Epithelial cell of esophagus (primary cell): ENCODE results near the gene AAK1.
A peak's percentile ranks its signal among the peaks of the same experiment; 100 is the strongest.

Experiments
- DNase-seq: peaks from one replicate; pipeline ENCODE4 v3.0.0; 2010; ENCODE audit warnings: low read depth
- H3K4me3 ChIP-seq: 2 replicates; pipeline ENCODE4 v1.5.1; 2011; ENCODE audit warnings: mild to moderate bottlenecking, low read length, control low read depth
- TF ChIP-seq, protein P1 (sequence below): IDR thresholded peaks from 2 replicates; pipeline ENCODE4 v1.5.1; 2011; ENCODE audit warnings: low read depth, mild to moderate bottlenecking, low read length, control low read depth, inconsistent platforms; ENCODE audit not compliant: insufficient read depth; ENCODE audit errors: missing control alignments

The AAK1 gene

DNA sequence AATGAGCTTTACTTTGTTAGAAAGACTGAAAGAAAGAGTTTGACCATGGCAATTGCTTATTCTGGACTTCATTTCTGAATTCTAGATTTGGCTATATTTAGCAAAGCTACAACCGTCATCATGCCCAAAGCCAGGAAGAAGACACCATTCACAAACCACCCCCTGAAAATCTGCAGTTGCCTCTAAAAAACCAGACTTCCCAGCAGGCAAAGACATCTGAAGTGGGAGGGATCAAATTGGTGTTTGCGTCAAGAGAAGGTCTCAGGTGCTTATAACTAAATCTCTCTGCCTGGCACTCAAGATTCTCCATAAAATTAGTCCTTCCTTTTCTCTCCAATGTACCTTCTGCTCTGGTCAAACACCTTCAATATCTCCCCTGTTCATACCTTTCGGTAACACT, 5.6 kb downstream of the AAK1 start:
- TF ChIP-seq, protein P1, sequence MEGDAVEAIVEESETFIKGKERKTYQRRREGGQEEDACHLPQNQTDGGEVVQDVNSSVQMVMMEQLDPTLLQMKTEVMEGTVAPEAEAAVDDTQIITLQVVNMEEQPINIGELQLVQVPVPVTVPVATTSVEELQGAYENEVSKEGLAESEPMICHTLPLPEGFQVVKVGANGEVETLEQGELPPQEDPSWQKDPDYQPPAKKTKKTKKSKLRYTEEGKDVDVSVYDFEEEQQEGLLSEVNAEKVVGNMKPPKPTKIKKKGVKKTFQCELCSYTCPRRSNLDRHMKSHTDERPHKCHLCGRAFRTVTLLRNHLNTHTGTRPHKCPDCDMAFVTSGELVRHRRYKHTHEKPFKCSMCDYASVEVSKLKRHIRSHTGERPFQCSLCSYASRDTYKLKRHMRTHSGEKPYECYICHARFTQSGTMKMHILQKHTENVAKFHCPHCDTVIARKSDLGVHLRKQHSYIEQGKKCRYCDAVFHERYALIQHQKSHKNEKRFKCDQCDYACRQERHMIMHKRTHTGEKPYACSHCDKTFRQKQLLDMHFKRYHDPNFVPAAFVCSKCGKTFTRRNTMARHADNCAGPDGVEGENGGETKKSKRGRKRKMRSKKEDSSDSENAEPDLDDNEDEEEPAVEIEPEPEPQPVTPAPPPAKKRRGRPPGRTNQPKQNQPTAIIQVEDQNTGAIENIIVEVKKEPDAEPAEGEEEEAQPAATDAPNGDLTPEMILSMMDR = no peak
- DNase-seq = no peak
- H3K4me3 ChIP-seq = no peak overlapping the region

DNA sequence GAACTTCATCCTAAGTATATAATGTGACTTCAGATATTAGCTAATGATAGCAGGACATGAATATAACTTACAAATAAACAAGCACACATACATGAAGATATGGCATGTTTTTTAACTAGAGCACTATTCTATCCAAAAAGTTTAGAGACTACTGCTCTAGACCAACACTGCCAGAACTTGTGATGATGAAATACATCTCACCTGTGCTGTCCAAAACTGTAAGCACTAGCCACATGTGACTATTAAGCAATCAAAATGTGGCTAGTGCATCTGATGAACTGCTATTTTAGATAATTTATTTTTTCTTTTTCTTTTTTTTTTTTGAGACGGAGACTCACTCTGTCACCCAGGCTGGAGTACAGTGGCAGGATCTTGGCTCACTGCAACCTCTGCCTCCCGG, 7.1 kb downstream of the AAK1 start:
- DNase-seq = no peak
- no peak overlapping the region for H3K4me3 ChIP-seq
- TF ChIP-seq, protein P1 = no peak

DNA sequence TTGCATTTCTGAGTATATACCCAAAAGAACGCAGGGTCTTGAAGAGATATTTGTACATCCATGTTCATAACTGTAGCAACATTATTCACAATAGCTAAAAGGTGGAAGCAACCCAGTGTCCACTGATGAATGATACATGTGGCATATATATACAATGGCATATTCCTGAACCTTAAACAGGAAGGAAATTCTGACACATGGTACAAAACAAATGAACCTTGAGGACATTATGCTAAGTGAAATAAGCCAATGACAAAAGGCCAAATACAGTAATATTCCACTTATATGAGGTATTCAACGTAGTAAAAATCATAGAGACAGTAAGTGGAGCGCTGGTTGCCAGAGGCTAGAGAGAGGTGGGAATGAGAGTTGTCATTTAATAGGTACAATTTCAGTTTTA, 8.1 kb downstream of the AAK1 start:
- TF ChIP-seq, protein P1 = no peak
- no peak overlapping the region for H3K4me3 ChIP-seq
- no peak for DNase-seq

DNA sequence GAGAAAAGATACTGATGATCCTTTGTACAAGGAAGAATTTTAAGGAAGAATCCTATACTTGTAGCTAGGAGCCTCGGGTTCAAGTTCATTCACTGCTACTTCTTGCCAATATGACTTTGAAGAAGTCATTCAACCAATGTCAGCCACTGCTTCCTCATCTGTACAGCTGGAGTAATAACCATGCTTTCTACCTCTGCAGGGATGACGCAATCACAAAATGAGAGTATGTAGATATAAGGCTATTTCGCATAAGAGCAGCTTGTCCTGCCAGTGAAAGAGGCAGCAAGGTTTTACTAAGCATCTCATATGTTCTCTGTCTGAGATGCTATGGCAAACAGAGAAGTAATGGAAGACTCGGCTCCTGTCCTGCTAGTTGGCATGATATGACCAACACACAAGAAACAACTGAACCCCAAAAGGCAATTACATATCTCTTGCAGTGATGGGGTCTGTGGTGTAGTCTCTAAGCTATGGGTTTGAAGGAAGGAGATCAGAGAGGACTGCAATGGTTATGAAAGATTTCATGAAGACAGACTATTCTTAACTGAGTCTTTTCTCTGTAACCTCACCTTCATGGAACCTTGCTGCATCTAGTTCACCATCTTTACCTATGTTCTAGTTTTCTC, 9.2 kb downstream of the AAK1 start:
- H3K4me3 ChIP-seq = no peak overlapping the region
- TF ChIP-seq, protein P1 = no peak
- peak; percentile 51 for DNase-seq

DNA sequence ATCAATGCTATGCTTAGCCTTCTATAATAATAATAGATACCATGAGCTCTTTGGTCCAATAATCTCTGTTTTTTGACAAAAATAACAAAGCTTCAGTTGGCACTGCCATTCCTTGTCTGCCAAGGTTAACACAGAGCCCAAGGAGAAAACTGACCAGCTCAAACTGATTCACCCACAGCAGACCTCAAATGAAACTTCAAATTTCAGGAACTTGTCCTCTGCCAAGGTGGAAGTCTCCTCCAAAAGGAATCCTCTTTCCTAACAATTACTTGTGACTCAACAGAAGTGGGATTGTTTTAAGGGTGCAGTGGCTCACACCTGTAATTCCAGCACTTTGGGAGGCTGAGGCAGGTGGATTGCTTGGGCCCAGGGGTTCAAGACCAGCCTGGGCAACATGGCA, 12.1 kb downstream of the AAK1 start:
- TF ChIP-seq, protein P1 = no peak
- no peak overlapping the region for H3K4me3 ChIP-seq
- DNase-seq = no peak

DNA sequence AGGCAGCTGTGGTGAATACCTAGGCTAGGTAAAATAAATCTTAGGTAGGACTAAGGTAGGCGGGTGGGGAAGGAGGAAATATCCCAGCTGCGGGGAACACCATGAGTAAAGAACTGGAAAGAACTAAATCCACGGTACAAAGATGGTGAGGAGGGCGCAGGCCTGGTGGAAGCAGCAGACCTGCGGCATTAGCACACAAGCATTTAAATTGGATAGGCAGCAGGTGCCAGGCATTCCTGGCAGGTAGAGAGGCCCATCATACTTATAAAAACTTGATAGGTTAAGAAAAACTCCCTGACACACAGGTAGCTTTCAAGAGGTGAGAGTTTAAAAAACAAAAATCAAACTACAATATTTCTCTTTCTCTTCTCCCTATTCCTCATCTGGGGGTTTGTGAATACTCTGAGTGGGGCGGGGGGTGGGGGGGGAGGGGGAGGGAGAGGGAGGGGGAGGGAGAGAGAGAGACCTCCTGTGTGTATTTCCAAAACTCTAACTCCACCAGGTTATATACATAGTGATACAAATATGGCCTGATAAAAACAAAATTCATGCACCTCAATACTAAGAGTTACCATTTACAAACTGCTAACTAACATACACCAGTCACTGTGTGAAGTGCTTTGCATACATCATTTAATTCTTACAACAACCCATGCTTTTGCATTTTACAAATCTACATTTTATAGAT, 13.5 kb downstream of the AAK1 start:
- TF ChIP-seq, protein P1 = no peak
- no peak for DNase-seq
- H3K4me3 ChIP-seq = no peak overlapping the region

DNA sequence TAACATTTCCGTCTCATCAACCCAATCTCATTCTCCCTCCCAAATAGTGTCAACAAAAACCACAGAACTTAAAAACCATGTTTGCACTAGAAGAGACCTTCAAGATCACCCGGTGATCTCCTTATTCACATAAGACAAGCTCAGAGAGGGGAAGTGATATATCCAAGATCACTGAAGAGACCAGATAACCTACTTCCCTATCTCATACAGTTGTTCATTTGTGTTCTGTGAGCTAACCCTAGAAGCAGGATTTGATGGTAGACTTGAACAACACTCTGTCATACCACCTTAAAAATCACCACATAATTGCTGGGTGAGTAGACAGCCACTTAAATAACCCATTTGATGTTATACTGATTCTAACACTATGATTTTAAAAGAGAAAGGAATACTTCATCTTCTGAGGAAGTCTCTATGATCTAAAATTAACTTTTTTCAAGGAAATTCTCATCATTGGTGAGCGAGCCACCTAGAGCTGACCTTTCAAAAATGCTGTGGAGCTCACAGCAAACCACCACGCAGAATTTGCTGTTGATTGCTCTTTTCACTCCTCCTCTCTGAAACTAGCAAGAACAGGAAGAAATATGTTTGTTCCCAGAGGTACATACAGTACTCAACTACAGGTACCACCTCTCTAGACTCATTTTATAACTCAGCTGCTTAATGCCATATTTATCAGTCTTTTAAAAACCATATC, 15.1 kb downstream of the AAK1 start:
- no peak overlapping the region for H3K4me3 ChIP-seq
- TF ChIP-seq, protein P1 = no peak
- DNase-seq = no peak
